ENCODE data around the gene PNPLA8. TPM values are rescaled to one million over a fixed set of nuclear protein-coding genes. Genes with fewer than 3 reads are reported as not detected.

Gene PNPLA8
- total RNA-seq, 1 donor from 2014 or later: 27.4 TPM

DNA sequence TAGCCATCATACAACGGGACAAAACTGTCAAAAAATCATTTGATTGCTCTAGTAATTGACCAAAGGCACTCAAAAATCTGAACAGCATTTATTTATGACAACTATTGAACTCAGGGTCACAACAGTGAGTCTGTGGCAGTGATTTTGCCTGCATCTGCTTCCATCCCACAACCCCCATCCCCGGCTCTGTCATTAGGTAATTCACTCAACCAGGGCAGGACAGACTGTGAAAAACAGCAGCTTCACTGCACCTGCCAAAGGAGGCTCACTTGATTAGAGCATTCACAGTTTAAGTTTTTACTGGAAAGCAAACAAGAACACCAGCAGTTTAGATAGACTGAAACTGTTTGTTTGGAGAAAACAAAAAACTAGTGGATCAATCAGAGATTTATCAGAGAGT, 91.9 kb downstream of the PNPLA8 start:
- H3K36me3 ChIP-seq: no peaks in the 10 kb centered on the region
- H3K9me3 ChIP-seq: no peaks in the 10 kb centered on the region
- DNase-seq (no peak), ATAC-seq (no peak)
- TF ChIP-seq, protein P1, sequence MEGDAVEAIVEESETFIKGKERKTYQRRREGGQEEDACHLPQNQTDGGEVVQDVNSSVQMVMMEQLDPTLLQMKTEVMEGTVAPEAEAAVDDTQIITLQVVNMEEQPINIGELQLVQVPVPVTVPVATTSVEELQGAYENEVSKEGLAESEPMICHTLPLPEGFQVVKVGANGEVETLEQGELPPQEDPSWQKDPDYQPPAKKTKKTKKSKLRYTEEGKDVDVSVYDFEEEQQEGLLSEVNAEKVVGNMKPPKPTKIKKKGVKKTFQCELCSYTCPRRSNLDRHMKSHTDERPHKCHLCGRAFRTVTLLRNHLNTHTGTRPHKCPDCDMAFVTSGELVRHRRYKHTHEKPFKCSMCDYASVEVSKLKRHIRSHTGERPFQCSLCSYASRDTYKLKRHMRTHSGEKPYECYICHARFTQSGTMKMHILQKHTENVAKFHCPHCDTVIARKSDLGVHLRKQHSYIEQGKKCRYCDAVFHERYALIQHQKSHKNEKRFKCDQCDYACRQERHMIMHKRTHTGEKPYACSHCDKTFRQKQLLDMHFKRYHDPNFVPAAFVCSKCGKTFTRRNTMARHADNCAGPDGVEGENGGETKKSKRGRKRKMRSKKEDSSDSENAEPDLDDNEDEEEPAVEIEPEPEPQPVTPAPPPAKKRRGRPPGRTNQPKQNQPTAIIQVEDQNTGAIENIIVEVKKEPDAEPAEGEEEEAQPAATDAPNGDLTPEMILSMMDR (IDR thresholded peaks at IDR 0.05): no peak
- no peak overlapping the region for H3K27ac ChIP-seq
- H3K4me1 ChIP-seq: no peaks in the 10 kb centered on the region
- H3K27me3 ChIP-seq: no peaks in the 10 kb centered on the region
- H3K4me3 ChIP-seq: no peak overlapping the region
- intact Hi-C loops (cut with DNase I): no loop called here

DNA sequence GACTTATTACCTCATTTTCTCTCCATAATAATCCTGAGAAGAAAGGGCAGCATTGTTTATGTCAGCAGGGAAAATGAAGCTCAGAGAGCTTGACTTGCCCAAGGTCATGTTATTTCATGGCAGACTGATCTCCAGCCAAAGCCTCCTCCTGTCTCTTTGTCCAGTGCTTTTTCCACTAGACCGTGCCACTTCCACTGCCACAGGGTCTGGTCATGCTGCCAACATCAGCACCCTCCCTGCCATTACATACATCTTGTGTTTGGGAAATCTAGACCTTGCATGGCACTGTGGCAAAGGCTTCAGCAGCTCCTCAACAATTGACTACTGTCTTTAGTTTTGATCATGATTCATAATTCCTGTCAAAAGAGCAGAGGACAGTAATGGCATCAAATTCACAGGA, 94.8 kb downstream of the PNPLA8 start:
- no peak for DNase-seq
- Histone ChIP-seq H3K27ac (no peak overlapping the region), H3K36me3 (no peaks in the 10 kb centered on the region), H3K4me1 (no peaks in the 10 kb centered on the region), H3K9me3 (no peaks in the 10 kb centered on the region), H3K4me3 (no peak overlapping the region), H3K27me3 (no peaks in the 10 kb centered on the region)
- ATAC-seq: no peak
- TF ChIP-seq, protein P1 (IDR thresholded peaks at IDR 0.05): no peak
- intact Hi-C loops (cut with DNase I): no loop called here

DNA sequence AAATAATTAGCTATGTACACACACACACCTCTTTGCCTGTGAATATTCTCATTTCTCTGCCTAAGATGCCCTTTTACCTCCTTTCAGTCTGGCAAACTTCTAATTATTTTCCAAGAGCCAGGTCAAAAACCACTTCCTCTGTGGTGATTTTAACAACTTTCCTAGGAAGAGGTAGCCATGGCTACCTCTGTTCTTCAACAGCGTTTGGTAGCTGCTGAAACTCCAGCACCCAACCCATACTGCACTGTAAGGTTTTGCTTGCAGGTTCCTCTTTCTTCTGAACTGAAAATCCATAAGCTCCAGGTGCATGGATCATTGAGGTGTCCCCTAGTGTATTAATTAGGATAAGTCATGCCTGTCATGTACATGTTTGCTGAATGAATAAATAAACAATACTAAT, 95.3 kb downstream of the PNPLA8 start:
- DNase-seq (no peak), ATAC-seq (no peak)
- H3K4me3 ChIP-seq: no peak overlapping the region
- no peaks in the 10 kb centered on the region for H3K4me1 ChIP-seq
- intact Hi-C loops (cut with DNase I): no loop called here
- TF ChIP-seq, protein P1 (IDR thresholded peaks at IDR 0.05): no peak
- H3K27me3 ChIP-seq: no peaks in the 10 kb centered on the region
- H3K9me3 ChIP-seq: no peaks in the 10 kb centered on the region
- H3K36me3 ChIP-seq: no peaks in the 10 kb centered on the region
- no peak overlapping the region for H3K27ac ChIP-seq

DNA sequence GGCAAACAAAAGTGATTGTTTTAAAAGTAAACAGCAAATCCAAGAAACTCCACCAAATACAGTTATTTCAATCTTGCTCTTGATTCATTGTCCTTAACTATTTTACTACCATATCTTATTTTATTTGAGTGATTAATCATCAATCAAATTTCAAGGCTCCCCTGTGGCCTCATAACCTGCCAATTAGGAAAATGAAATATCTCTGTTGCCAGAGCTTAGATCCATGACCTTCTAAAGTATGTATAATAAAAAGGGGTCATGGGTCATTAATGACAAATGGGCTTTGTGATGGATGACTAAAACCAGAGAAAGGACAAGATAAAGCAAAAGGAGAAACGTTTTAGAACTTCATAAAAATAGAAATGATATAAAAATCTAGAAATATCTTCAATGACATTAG, 98.2 kb downstream of the PNPLA8 start:
- Histone ChIP-seq H3K9me3 (no peaks in the 10 kb centered on the region), H3K27me3 (no peaks in the 10 kb centered on the region), H3K4me1 (no peaks in the 10 kb centered on the region), H3K36me3 (no peaks in the 10 kb centered on the region), H3K4me3 (no peak overlapping the region), H3K27ac (no peak overlapping the region)
- ATAC-seq (no peak), DNase-seq (no peak)
- TF ChIP-seq, protein P1 (IDR thresholded peaks at IDR 0.05): no peak
- intact Hi-C loops (cut with DNase I): no loop called here

DNA sequence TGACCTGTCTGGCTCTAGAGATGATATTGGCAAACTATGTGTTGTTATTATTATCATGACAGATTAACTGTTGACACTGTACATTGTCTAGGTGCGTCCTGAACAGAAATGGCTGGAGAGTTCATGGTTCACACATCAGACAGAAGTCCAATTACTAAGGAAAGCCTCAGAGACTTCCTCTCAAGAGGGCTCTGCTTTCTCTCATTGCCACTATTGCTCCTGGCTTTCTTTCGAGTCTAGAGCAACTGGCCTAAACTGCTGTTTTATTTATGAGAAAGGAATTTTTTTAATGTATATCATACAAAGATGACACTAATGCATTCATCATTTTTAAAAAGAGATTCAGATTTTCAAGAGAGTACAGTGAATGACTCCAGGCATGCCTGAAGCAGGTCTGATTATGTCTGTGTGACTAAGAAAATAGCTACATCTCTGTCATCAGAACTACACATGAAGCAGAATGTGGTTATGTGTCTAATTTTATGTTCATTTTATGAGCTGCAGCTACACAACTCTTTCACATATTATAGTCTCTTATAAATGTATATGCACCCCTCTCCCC, 100.1 kb downstream of the PNPLA8 start:
- Histone ChIP-seq H3K36me3 (no peaks in the 10 kb centered on the region), H3K4me3 (no peak overlapping the region), H3K27me3 (no peaks in the 10 kb centered on the region), H3K4me1 (no peaks in the 10 kb centered on the region), H3K27ac (no peak overlapping the region), H3K9me3 (no peaks in the 10 kb centered on the region)
- TF ChIP-seq, protein P1 (IDR thresholded peaks at IDR 0.05): no peak
- no peak for ATAC-seq
- no peak for DNase-seq
- intact Hi-C loops (cut with DNase I): no loop called here

DNA sequence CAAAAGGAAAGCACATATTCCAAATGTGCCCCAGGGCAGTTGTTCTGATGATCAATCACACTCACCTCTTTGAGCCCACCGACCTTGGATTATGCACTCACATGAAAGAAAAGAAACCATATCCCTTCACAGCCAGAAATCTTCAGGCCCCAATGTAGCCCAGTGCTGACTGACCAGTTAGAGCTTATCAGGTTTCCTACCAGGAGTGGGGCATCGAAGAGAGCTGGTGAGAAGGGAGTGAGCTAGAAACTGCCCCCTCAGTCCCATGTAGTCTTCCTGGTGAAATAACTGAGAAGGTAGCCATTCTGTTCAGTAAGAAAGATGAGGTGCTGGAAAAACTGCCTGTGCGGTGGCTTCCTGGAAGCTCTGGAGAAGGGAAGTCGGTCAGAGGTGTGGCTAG, 101.9 kb downstream of the PNPLA8 start:
- TF ChIP-seq, protein P1 (IDR thresholded peaks at IDR 0.05): no peak
- Histone ChIP-seq H3K27me3 (no peaks in the 10 kb centered on the region), H3K27ac (no peak overlapping the region), H3K9me3 (no peaks in the 10 kb centered on the region), H3K4me1 (no peaks in the 10 kb centered on the region), H3K36me3 (no peaks in the 10 kb centered on the region), H3K4me3 (no peak overlapping the region)
- intact Hi-C loops (cut with DNase I): no loop called here
- no peak for DNase-seq
- ATAC-seq: no peak

Measured in upper lobe of right lung (tissue), 1 donor.